H1 (cell line): ENCODE measurements around the gene PIEZO1. TPM values are rescaled to one million over a fixed set of nuclear protein-coding genes. Genes with fewer than 3 reads are reported as not detected.

Source experiments
- CBX8 ChIP-seq: fragments of 300-800, 300-1000 bp; sonication (generic); IDR thresholded peaks from 2 replicates; pipeline ENCODE4 v1.7.1; 2016; ENCODE audit warnings: low read depth, low read length, borderline replicate concordance
- RNF2 ChIP-seq: fragments of 200-900, 300-1000 bp; sonication (generic); IDR thresholded peaks from 2 replicates; pipeline ENCODE4 v1.7.1; 2016; ENCODE audit warnings: borderline replicate concordance, low read depth, mild to moderate bottlenecking, antibody characterized with exemption, low read length; ENCODE audit not compliant: poor library complexity, severe bottlenecking; ENCODE audit errors: missing control alignments
- SIN3A ChIP-seq, 2 experiments: IDR thresholded peaks in 1 of 2; conservative IDR thresholded peaks in 1 of 2; 2 replicates each; pipeline ENCODE4 v1.6.1; 2011 to 2012; ENCODE audit warnings: low read length in 2 of 2, improper control_type of control experiment in 1 of 2, low read depth in 1 of 2, mild to moderate bottlenecking in 1 of 2
- SIRT6 ChIP-seq: IDR thresholded peaks from one replicate; pipeline ENCODE4 v1.7.1; 2012; ENCODE audit warnings: low read length, inconsistent platforms
- YY1 ChIP-seq: IDR thresholded peaks from 2 replicates; pipeline ENCODE4 v1.6.1; 2011; ENCODE audit warnings: low read depth, mild to moderate bottlenecking, low read length
- polyA plus RNA-seq, 7 experiments: library from polyadenylated mRNA; depleted of rRNA in 3 of 7; stranded (reverse) in 5 of 7; unstranded in 2 of 7; fragments of >200 nt in 5 of 7; fragments of 200-250 nt in 2 of 7; gene quantifications; 1 replicate in 5 of 7; 2 replicates in 1 of 7; 4 replicates in 1 of 7; pipeline versions ENCODE4 v1.2.1 to v1.2.3, GENCODE V29; 2011 to 2013; ENCODE audit warnings: missing spikeins in 2 of 7, mixed read lengths in 2 of 7
- total RNA-seq: library from RNA; stranded (reverse); fragmentation: NEBNext Ultra II Directional; extraction: Animal tissue kit (Norgen Biotek cat#: 25700); gene quantifications from 2 replicates; pipeline ENCODE4 v1.2.1, GENCODE V29; 2021

PIEZO1 gene
- total and polyA plus RNA-seq, 2 of the 8 experiments (the other 6 are each of a cell fraction or from before 2014, with no cell fraction given) = 42.3 to 67.5 TPM

DNA sequence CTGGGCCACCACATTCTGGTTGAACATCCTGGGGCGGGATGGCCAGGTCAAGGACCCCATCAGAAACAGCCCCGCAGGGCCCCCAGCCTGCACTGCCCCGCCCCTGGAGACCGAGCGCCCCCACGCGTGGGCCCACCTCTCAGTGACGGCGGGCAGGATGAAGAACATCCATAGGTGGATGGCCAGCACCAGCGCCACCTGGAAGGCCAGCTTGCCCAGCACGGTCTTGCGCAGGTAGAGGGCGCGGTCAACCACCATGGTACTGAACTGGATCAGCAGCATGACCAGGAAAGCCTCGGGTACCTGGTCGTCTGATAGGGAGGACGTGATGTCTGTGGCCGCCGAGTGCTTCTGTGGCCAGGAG is 65.1 kb downstream of the PIEZO1 start (continued):
- TF ChIP-seq RNF2 (no peak), SIRT6 (no peak), CBX8 (no peak), SIN3A (conservative IDR thresholded peaks at IDR 0.05 in 1 of 2, IDR thresholded peaks at IDR 0.05 in 1 of 2; ENCODE audit: low read depth in 1 of 2, low read length in 2 of 2) (no peak), YY1 (no peak)
